IMR-90 (cell line): ENCODE measurements around the gene ABR.

Experiments used
- CEBPB ChIP-seq: IDR thresholded peaks from 2 replicates; pipeline ENCODE4 v1.6.1; 2012; ENCODE audit warnings: low read depth, low read length, improper control_type of control experiment
- CHD1 ChIP-seq: IDR thresholded peaks from 2 replicates; pipeline ENCODE4 v1.6.1; 2012; ENCODE audit warnings: low read depth, low read length, improper control_type of control experiment
- CTCF ChIP-seq: conservative IDR thresholded peaks from 2 replicates; pipeline ENCODE4 v1.5.1; 2012; ENCODE audit warnings: mild to moderate bottlenecking, low read depth, low read length, improper control_type of control experiment
- MAZ ChIP-seq: IDR thresholded peaks from 2 replicates; pipeline ENCODE4 v1.6.1; 2012; ENCODE audit warnings: low read depth, mild to moderate bottlenecking, low read length, improper control_type of control experiment, moderate library complexity, borderline replicate concordance
- POLR2A ChIP-seq: IDR thresholded peaks from 2 replicates; pipeline ENCODE4 v1.6.1; 2012; ENCODE audit warnings: mild to moderate bottlenecking, low read depth, low read length
- RFX5 ChIP-seq: IDR thresholded peaks from 2 replicates; pipeline ENCODE4 v1.8.0; 2012; ENCODE audit warnings: low read depth, mild to moderate bottlenecking, low read length, moderate library complexity
- USF2 ChIP-seq: fragments of 150-350 bp; IDR thresholded peaks from 2 replicates; pipeline ENCODE4 v1.6.1; 2017; ENCODE audit warnings: mild to moderate bottlenecking, antibody characterized with exemption, low read length, low read depth

GRCh38 chr17:1074886-1075605, 104.7 kb downstream of the ABR start:
- no peak for TF ChIP-seq CTCF
- no peak for TF ChIP-seq RFX5
- no peak for TF ChIP-seq CHD1
- no peak for TF ChIP-seq MAZ
- no peak for TF ChIP-seq POLR2A
- no peak for TF ChIP-seq USF2
- TF ChIP-seq CEBPB = no peak
